GM12878 (cell line): ENCODE measurements around the gene ZNF888.
"Not testable (repeated sequence)": the region's sequence is repeated elsewhere in the genome, so short reads cannot be mapped to it uniquely, and the experiment has no call there.

ENCODE experiments used
- ATF2 ChIP-seq: IDR thresholded peaks from 2 replicates; pipeline ENCODE4 v1.6.1; 2012; ENCODE audit warnings: low read length, inconsistent platforms
- CREB1 ChIP-seq: IDR thresholded peaks from 2 replicates; pipeline ENCODE4 v1.6.1; 2012; ENCODE audit warnings: low read depth, mild to moderate bottlenecking, inconsistent platforms
- CTCF ChIP-seq, 3 experiments: IDR thresholded peaks in 2 of 3; conservative IDR thresholded peaks in 1 of 3; 2 replicates each; pipeline ENCODE4 v1.5.1; 2011; ENCODE audit warnings: low read depth in 3 of 3, low read length in 3 of 3, mild to moderate bottlenecking in 3 of 3, control low read depth in 2 of 3, moderate library complexity in 2 of 3, inconsistent platforms in 1 of 3, mixed read lengths in 1 of 3; ENCODE audit not compliant: control insufficient read depth in 2 of 3, insufficient read depth in 1 of 3; ENCODE audit errors: extremely low read depth in 1 of 3
- EZH2 ChIP-seq: IDR thresholded peaks from 2 replicates; pipeline ENCODE4 v1.6.1; 2012; ENCODE audit warnings: low read depth, mild to moderate bottlenecking, control low read depth, inconsistent platforms, low read length, borderline replicate concordance; ENCODE audit not compliant: control insufficient read depth
- NFIC ChIP-seq: IDR thresholded peaks from 2 replicates; pipeline ENCODE4 v1.6.1; 2012; ENCODE audit warnings: low read depth, mild to moderate bottlenecking, inconsistent platforms, low read length, moderate library complexity
- NRF1 ChIP-seq: conservative IDR thresholded peaks from 2 replicates; pipeline ENCODE4 v1.6.1; 2011; ENCODE audit warnings: mild to moderate bottlenecking, low read depth, low read length, improper control_type of control experiment
- PAX8 ChIP-seq: fragments of 450-650 bp; IDR thresholded peaks from 2 replicates; pipeline ENCODE4 v1.6.1; 2017; ENCODE audit warnings: mild to moderate bottlenecking, moderate library complexity
- POLR2A ChIP-seq: IDR thresholded peaks from 2 replicates; pipeline ENCODE4 v1.6.1; 2011; ENCODE audit warnings: low read depth, mild to moderate bottlenecking, low read length
- POLR2AphosphoS5 ChIP-seq: IDR thresholded peaks from 2 replicates; pipeline ENCODE4 v1.6.1; 2011; ENCODE audit warnings: mild to moderate bottlenecking, low read length, inconsistent platforms
- RAD21 ChIP-seq: IDR thresholded peaks from 2 replicates; pipeline ENCODE4 v1.6.1; 2011; ENCODE audit warnings: mild to moderate bottlenecking, low read depth, low read length, moderate library complexity; ENCODE audit not compliant: insufficient read depth
- TAF1 ChIP-seq: IDR thresholded peaks from 2 replicates; pipeline ENCODE4 v1.6.1; 2011; ENCODE audit warnings: mild to moderate bottlenecking, low read depth, low read length, borderline replicate concordance
- TCF12 ChIP-seq: IDR thresholded peaks from 2 replicates; pipeline ENCODE4 v1.6.1; 2011; ENCODE audit warnings: low read depth, mild to moderate bottlenecking, low read length
- TCF7 ChIP-seq: IDR thresholded peaks from 2 replicates; pipeline ENCODE4 v1.6.1; 2014; ENCODE audit warnings: antibody characterized with exemption, borderline replicate concordance
- USF2 ChIP-seq: IDR thresholded peaks from 2 replicates; pipeline ENCODE4 v1.6.1; 2011; ENCODE audit warnings: low read depth, low read length, improper control_type of control experiment, borderline replicate concordance

GRCh38 chr19:52898596-52898995 lies 24.6 kb downstream of the ZNF888 start:
- TF ChIP-seq NRF1; POLR2A; CTCF (IDR thresholded peaks at IDR 0.05 in 2 of 3, conservative IDR thresholded peaks at IDR 0.05 in 1 of 3; ENCODE audit: control insufficient read depth in 2 of 3, extremely low read depth in 1 of 3, insufficient read depth in 1 of 3, low read depth in 3 of 3, low read length in 3 of 3); EZH2; CREB1; PAX8; RAD21; TCF7; TCF12; USF2; POLR2AphosphoS5; NFIC; TAF1; ATF2: not testable (repeated sequence)
